OCI-LY1 (cell line): ENCODE results near the gene COL25A1.

Experiments
- H2AFZ ChIP-seq: fragments of 200-600 bp; sonication (generic), shearing (Covaris generic); 2 replicates; pipeline ENCODE4 v1.6.0; 2014; ENCODE audit warnings: antibody characterized with exemption, mild to moderate bottlenecking, low read length
- H3F3A ChIP-seq: fragments of 200-600 bp; sonication (generic), shearing (Covaris generic); 2 replicates; pipeline ENCODE4 v1.6.0; 2014; ENCODE audit warnings: mild to moderate bottlenecking, antibody characterized with exemption, low read length, moderate library complexity; ENCODE audit not compliant: insufficient read depth
- H3K27ac ChIP-seq: fragments of 200-600 bp; sonication (generic); 2 replicates; pipeline ENCODE4 v1.5.1; 2014; ENCODE audit warnings: low read length, mixed run types, mild to moderate bottlenecking, low read depth; ENCODE audit not compliant: poor library complexity, severe bottlenecking
- H3K27me3 ChIP-seq: fragments of 200-600 bp; sonication (generic); 2 replicates; pipeline ENCODE4 v1.6.0; 2014; ENCODE audit warnings: antibody characterized with exemption, mild to moderate bottlenecking, low read length, moderate library complexity; ENCODE audit not compliant: insufficient read depth
- H3K36me3 ChIP-seq: fragments of 200-600 bp; sonication (generic); 2 replicates; pipeline ENCODE4 v1.6.1; 2014; ENCODE audit warnings: mild to moderate bottlenecking, antibody characterized with exemption, low read length, moderate library complexity, mixed read lengths; ENCODE audit not compliant: insufficient read depth
- H3K4me1 ChIP-seq: fragments of 200-600 bp; sonication (generic); 2 replicates; pipeline ENCODE4 v1.5.1; 2014; ENCODE audit warnings: mild to moderate bottlenecking, low read length, moderate library complexity; ENCODE audit not compliant: insufficient read depth, severe bottlenecking
- H3K4me2 ChIP-seq: fragments of 200-600 bp; sonication (generic), shearing (Covaris generic); 2 replicates; pipeline ENCODE4 v1.6.1; 2014; ENCODE audit warnings: low read length
- H3K4me3 ChIP-seq: fragments of 200-600 bp; sonication (generic); 2 replicates; pipeline ENCODE4 v1.5.1; 2014; ENCODE audit warnings: low read length, low read depth, mild to moderate bottlenecking, mixed read lengths; ENCODE audit not compliant: poor library complexity, severe bottlenecking
- H3K79me2 ChIP-seq: fragments of 200-600 bp; shearing (Covaris generic); 2 replicates; pipeline ENCODE4 v1.6.1; 2016; ENCODE audit warnings: mixed run types, low read length, mixed read lengths; ENCODE audit not compliant: insufficient read depth
- H3K9ac ChIP-seq: fragments of 200-600 bp; sonication (generic), shearing (Covaris generic); 2 replicates; pipeline ENCODE4 v1.6.1; 2014; ENCODE audit warnings: mild to moderate bottlenecking, low read length, mixed read lengths
- H3K9me2 ChIP-seq: fragments of 200-600 bp; sonication (generic), shearing (Covaris generic); 2 replicates; pipeline ENCODE4 v1.6.1; 2014; ENCODE audit warnings: low read depth, mild to moderate bottlenecking, low read length, mixed read lengths
- H3K9me3 ChIP-seq: fragments of 200-600 bp; shearing (Covaris generic); 2 replicates; pipeline ENCODE4 v1.6.1; 2014; ENCODE audit warnings: low read length, mixed read lengths
- H4K20me1 ChIP-seq: fragments of 200-600 bp; sonication (generic), shearing (Covaris generic); 2 replicates; pipeline ENCODE4 v1.6.0; 2016; ENCODE audit warnings: mild to moderate bottlenecking, low read length; ENCODE audit not compliant: insufficient read depth
- CTCF ChIP-seq: fragments of 200-600 bp; sonication (generic), shearing (Covaris generic); IDR thresholded peaks from 2 replicates; pipeline ENCODE4 v1.5.1; 2017; ENCODE audit warnings: mild to moderate bottlenecking, antibody characterized with exemption, low read length, moderate library complexity, mixed read lengths
- EZH2 ChIP-seq: fragments of 200-600 bp; sonication (generic), shearing (Covaris generic); IDR thresholded peaks from 2 replicates; pipeline ENCODE4 v1.8.0; 2017; ENCODE audit warnings: borderline replicate concordance, mixed run types, mild to moderate bottlenecking, antibody characterized with exemption, low read length, moderate library complexity, mixed read lengths

COL25A1 gene

GRCh38 chr4:108830509-108831244 lies 471.8 kb downstream of the COL25A1 start:
- Histone ChIP-seq H4K20me1 (no peaks in the 10 kb centered on the region), H2AFZ (no peak overlapping the region), H3K36me3 (no peaks in the 10 kb centered on the region), H3K9me2 (no peaks in the 10 kb centered on the region), H3K27me3 (no peaks in the 10 kb centered on the region), H3K4me1 (no peaks in the 10 kb centered on the region), H3K9ac (no peak overlapping the region), H3K4me2 (no peak overlapping the region), H3K27ac (no peak overlapping the region), H3K9me3 (no peaks in the 10 kb centered on the region), H3K79me2 (no peaks in the 10 kb centered on the region), H3F3A (no peaks in the 10 kb centered on the region), H3K4me3 (no peak overlapping the region)
- TF ChIP-seq CTCF (no peak), EZH2 (no peak)

DNA sequence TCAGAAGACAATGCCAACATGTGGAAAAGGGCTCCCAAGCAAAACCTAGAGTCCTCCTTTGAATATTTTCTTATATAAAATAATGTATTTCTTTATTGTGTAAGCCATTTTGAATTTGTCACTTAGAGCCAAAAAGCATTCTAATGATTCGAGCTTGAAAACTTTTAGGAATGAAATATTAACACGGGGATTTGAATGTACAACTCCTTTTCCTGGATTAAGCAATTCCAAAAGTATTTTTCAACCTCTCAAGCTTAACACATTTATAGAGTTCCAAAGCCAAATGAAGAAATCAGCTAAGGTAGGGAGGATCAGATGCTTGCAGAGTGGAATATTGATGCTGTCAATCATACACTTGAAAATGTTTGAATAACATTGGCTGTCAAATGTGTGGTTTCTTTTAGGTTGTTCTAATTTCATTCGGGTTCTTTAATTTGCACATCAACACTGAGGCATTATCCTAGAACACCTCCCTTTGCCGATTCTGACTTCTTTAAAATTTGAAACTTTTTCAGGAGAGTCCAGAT lies 472.4 kb downstream of the COL25A1 start:
- no peak for TF ChIP-seq CTCF
- no peak for TF ChIP-seq EZH2
- Histone ChIP-seq H3K9me3 (no peaks in the 10 kb centered on the region), H3K79me2 (no peaks in the 10 kb centered on the region), H2AFZ (no peak overlapping the region), H3K4me2 (no peak overlapping the region), H3K9ac (no peak overlapping the region), H3F3A (no peaks in the 10 kb centered on the region), H3K4me3 (no peak overlapping the region), H3K4me1 (no peaks in the 10 kb centered on the region), H3K9me2 (no peaks in the 10 kb centered on the region), H4K20me1 (no peaks in the 10 kb centered on the region), H3K36me3 (no peaks in the 10 kb centered on the region), H3K27ac (no peak overlapping the region), H3K27me3 (no peaks in the 10 kb centered on the region)

DNA sequence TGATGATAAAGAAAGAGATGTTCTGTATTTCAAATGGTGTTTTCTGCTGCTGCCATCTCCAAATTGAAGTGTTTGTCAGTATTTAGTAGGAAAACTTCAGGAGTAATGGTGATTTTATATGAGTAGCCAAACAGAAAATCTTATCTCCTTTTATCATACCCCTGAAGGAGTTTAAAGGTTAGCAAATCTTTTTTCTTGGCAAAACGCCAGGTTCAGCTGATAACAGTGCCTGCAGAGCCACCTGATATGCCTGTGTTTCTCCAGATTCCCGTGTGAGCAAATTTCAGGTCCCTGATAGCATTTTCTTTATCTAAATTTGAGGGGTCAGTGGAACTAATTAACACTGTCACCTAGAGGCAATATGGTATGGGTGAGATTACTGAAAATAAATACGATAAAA lies 473.8 kb downstream of the COL25A1 start:
- Histone ChIP-seq H3K27me3 (no peaks in the 10 kb centered on the region), H3K9me3 (no peaks in the 10 kb centered on the region), H4K20me1 (no peaks in the 10 kb centered on the region), H3K36me3 (no peaks in the 10 kb centered on the region), H3K4me3 (no peak overlapping the region), H3K4me2 (no peak overlapping the region), H3K4me1 (no peaks in the 10 kb centered on the region), H3F3A (no peaks in the 10 kb centered on the region), H3K9ac (no peak overlapping the region), H3K9me2 (no peaks in the 10 kb centered on the region), H3K79me2 (no peaks in the 10 kb centered on the region), H2AFZ (no peak overlapping the region), H3K27ac (no peak overlapping the region)
- TF ChIP-seq CTCF (no peak), EZH2 (no peak)
